ENCODE measurements around the gene ADI1. TPM values are rescaled to one million over a fixed set of nuclear protein-coding genes. Genes with fewer than 3 reads are reported as not detected.

ADI1 gene
- total and polyA plus RNA-seq, 10 of the 15 experiments (the other 5 are each of a cell fraction or from before 2014, with no cell fraction given), result 4.4 to 78.7 (median 17.2) TPM

GRCh38 chr2:3500326-3500899 is 18.9 kb downstream of the ADI1 start:
- no peak for ATAC-seq
- POLR2A ChIA-PET, result no interaction called here
- H3K9ac ChIP-seq (ENCODE audit: control insufficient read depth, insufficient read depth, low read length), result no peak overlapping the region
- RAD21 ChIA-PET (ENCODE audit: unreplicated experiment), result no interaction called here
- CTCF ChIA-PET, result interaction anchor here (0.6 kb wide), 1 partner anchor 259 kb away, joined by 3 read pairs; no protein-coding TSS in a partner anchor
- in situ Hi-C loops (cut with MboI) (no loop called here), intact Hi-C loops (cut with micrococcal nuclease; ENCODE audit: unreplicated experiment) (no loop called here)
- SMC1A ChIA-PET (ENCODE audit: uncharacterized antibody, unreplicated experiment), result no interaction called here
- 91% methylated on average over 30 of the region's 34 CpGs for WGBS (ENCODE audit: insufficient coverage, insufficient replicate concordance, low lambda C conversion rate, missing lambda C conversion rate)
- H3K4me3 ChIP-seq, result no peak overlapping the region
- no peaks in the 10 kb centered on the region for H3K79me2 ChIP-seq (ENCODE audit: control insufficient read depth, insufficient read depth, low read length)
- FAIRE-seq, result no peak
- BruUV-seq (replicated peaks), result no TSS peak
- H3K36me3 ChIP-seq (ENCODE audit: control insufficient read depth in 2 of 2, insufficient read depth in 2 of 2, low read length in 1 of 2), result peaks cover 2 to 4% of the 10 kb centered on the region in 2 experiments; a peak in 3 of 4 replicates
- no peak for DNase-seq (ENCODE audit: low read depth, low spot score)
- TF ChIP-seq, protein P1, sequence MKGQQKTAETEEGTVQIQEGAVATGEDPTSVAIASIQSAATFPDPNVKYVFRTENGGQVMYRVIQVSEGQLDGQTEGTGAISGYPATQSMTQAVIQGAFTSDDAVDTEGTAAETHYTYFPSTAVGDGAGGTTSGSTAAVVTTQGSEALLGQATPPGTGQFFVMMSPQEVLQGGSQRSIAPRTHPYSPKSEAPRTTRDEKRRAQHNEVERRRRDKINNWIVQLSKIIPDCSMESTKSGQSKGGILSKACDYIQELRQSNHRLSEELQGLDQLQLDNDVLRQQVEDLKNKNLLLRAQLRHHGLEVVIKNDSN (IDR thresholded peaks at IDR 0.05; ENCODE audit: borderline replicate concordance, extremely low read length, insufficient read depth, low read depth, low read length), result no peak
- TF ChIP-seq POLR2AphosphoS2 (IDR thresholded peaks at IDR 0.05; ENCODE audit: low read depth, low read length), result no peak
- TF ChIP-seq PKNOX1 (IDR thresholded peaks at IDR 0.05), result no peak
- TF ChIP-seq IKZF2 (IDR thresholded peaks at IDR 0.05), result no peak
- no peak for TF ChIP-seq SRF (IDR thresholded peaks at IDR 0.05; ENCODE audit: low read depth in 2 of 2, low read length in 2 of 2)
- TF ChIP-seq NFXL1 (IDR thresholded peaks at IDR 0.05; ENCODE audit: borderline replicate concordance), result no peak
- no peak for TF ChIP-seq CBFB (IDR thresholded peaks at IDR 0.05; ENCODE audit: low read depth)
- TF ChIP-seq BRCA1 (IDR thresholded peaks at IDR 0.05; ENCODE audit: low read depth, low read length), result no peak
- TF ChIP-seq ZZZ3 (IDR thresholded peaks at IDR 0.05; ENCODE audit: control insufficient read depth, insufficient read length, low read depth), result no peak
- TF ChIP-seq TAF1 (IDR thresholded peaks at IDR 0.05; ENCODE audit: borderline replicate concordance, low read depth, low read length), result no peak
- TF ChIP-seq, protein P2, sequence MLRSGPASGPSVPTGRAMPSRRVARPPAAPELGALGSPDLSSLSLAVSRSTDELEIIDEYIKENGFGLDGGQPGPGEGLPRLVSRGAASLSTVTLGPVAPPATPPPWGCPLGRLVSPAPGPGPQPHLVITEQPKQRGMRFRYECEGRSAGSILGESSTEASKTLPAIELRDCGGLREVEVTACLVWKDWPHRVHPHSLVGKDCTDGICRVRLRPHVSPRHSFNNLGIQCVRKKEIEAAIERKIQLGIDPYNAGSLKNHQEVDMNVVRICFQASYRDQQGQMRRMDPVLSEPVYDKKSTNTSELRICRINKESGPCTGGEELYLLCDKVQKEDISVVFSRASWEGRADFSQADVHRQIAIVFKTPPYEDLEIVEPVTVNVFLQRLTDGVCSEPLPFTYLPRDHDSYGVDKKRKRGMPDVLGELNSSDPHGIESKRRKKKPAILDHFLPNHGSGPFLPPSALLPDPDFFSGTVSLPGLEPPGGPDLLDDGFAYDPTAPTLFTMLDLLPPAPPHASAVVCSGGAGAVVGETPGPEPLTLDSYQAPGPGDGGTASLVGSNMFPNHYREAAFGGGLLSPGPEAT (IDR thresholded peaks at IDR 0.05; ENCODE audit: low read depth), result no peak
- TF ChIP-seq MYB (IDR thresholded peaks at IDR 0.05; ENCODE audit: borderline replicate concordance, low read depth, low read length), result no peak
- H3K27me3 ChIP-seq (replicated peaks in 1 of 2; ENCODE audit: control insufficient read depth in 2 of 2, insufficient read depth in 2 of 2, low read length in 1 of 2), result no peaks in the 10 kb centered on the region
- no peaks in the 10 kb centered on the region for H4K20me1 ChIP-seq (ENCODE audit: control insufficient read depth, insufficient read depth)
- no peaks in the 10 kb centered on the region for H3K4me1 ChIP-seq (ENCODE audit: control insufficient read depth, insufficient read depth, low read length)
- no peaks in the 10 kb centered on the region for H3K9me3 ChIP-seq (replicated peaks; ENCODE audit: control insufficient read depth, insufficient read depth, low read length)
- no peak overlapping the region for H3K4me2 ChIP-seq (ENCODE audit: control insufficient read depth, insufficient read depth)
- no peak overlapping the region for H3K27ac ChIP-seq (ENCODE audit: control insufficient read depth, insufficient read depth)
- no peak overlapping the region for H2AFZ ChIP-seq (ENCODE audit: control insufficient read depth, low read depth, low read length)
